ENCODE results near the gene ENG.
"Not testable (repeated sequence)": the region's sequence is repeated elsewhere in the genome, so short reads cannot be mapped to it uniquely, and the experiment has no call there.

Gene ENG

DNA sequence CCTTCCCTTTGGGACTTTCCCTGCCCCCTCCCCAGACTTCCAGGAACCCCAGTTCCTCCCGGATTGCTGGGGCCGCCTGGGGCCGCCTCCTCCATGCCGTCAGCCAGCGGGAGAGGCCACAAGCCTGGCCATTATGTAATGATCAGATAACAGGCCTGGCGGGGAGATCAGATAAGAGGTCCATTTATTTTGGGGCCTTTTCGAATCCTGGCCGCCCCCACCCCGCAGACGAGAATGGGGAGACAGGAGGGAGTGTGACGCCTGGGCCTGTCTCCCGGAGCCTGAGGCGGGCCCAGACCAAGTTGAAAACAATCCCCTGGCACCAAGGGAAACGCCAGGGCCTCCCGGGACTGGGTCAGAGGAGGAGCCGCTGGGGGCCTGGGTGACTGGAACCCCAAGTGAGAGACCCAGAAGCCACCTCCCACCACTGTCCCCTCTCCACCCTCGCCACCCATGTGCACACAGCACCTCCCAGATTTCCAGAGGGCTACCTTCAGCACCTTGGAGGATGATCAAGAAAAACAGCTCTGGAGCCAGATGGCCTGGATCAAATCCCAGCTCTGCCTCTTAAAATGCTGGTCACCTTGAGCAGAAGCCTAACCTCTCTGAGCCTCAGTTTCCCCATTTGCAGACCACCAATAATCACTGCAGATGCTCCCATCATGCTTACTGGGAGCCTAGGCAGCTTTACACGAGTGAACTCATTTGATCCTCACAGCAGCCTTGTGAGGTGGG lies 7.8 kb downstream of the ENG start:
- FAIRE-seq = no peak
- TF ChIP-seq TAF1 (IDR thresholded peaks at IDR 0.05; ENCODE audit: borderline replicate concordance, low read depth, low read length) = no peak
- TF ChIP-seq POLR2A (IDR thresholded peaks at IDR 0.05; ENCODE audit: low read depth, low read length) = no peak
- TF ChIP-seq POLR2AphosphoS5 (IDR thresholded peaks at IDR 0.05; ENCODE audit: low read depth, low read length) = no peak

DNA sequence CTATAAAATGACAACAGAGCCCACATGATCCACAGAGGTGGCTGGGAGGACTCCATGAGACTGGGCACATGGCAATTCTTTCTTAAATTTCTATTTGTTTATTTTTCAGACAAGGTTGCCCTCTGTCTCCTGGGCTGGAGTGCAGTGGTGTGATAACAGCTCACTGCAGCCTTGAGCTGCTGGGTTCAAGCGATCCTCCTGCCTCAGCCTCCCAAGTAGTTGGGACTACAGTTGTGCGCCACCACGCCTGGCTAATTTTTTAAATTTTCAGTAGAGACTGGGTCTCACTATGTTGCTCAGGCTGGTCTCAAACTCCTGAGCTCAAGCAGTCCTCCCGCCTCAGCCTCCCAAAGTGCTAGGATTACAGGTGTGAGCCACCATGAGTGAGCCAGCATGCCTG lies 8.8 kb downstream of the ENG start:
- not testable (repeated sequence) for FAIRE-seq; DNase-seq (ENCODE audit: insufficient read length)

More for the DNA sequence above, 7.8 kb downstream of the ENG start:
- DNase-seq (ENCODE audit: insufficient read length) = no peak

DNA sequence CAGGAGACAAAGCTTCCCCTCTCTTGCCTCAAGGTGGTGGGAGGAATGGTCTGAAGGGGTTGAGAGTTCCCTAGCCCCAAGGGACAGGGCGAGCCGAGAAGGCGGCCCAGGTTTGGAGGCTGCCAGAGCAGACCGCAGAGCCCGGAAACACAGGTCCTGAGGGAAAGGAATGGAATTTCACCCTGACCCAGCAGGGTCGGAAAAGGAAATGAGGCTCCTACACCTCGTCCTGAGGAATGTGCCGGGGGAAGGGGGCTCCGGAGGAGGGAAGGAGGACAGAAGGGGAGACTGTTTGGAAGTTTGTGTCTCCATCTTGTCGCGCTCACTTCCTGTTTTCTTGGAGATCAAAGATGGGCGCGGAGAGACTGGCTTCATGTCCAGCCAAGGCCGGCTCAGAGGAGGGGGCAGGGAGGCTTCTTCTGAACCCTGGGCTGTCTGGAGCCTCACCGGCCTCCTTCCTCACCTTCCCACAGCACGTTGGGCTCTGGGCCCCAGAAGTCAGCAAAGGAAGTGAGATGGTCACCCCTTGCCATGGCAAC lies 9.6 kb downstream of the ENG start:
- no peak for FAIRE-seq
- no peak for DNase-seq (ENCODE audit: insufficient read length)
- no peak for TF ChIP-seq TAF1 (IDR thresholded peaks at IDR 0.05; ENCODE audit: borderline replicate concordance, low read depth, low read length)
- TF ChIP-seq POLR2AphosphoS5 (IDR thresholded peaks at IDR 0.05; ENCODE audit: low read depth, low read length) = no peak
- TF ChIP-seq POLR2A (IDR thresholded peaks at IDR 0.05; ENCODE audit: low read depth, low read length) = no peak

DNA sequence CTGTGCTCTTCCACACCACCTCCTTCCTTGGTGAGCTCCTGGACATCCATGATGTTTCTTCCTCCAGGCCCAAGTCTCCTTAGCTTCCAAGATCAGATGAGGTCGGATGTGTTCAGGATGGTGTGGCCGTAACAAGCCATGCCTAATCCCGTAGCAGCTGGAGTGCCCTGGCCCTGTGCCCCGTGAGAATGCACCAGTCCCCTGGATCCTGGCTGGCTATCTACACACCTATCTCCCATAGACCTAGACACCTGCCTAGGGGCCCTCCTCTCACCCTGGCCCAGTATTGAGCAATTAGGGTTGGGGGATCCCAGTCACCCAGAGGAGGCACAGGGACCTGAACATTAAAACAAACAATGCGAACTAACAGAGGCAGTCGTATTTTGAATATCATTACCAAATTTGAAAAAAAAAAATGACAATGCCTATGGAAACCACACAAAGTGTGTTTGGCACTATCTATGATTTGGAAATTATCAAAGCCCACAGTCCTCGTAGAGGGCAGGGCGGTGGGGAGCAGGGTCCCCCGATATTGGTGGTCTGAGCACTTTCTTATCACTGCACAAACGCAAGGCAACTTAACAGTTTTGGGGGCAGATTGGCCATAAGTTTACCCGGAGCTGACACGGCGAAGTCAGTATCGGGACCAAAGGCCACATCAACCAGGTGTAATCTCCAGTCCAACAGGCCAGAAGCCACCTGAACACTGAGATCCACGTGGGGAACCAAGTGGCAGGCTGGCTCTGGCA lies 13.2 kb downstream of the ENG start:
- FAIRE-seq = no peak
- TF ChIP-seq TAF1 (IDR thresholded peaks at IDR 0.05; ENCODE audit: borderline replicate concordance, low read depth, low read length) (no peak), POLR2A (IDR thresholded peaks at IDR 0.05; ENCODE audit: low read depth, low read length) (no peak), POLR2AphosphoS5 (IDR thresholded peaks at IDR 0.05; ENCODE audit: low read depth, low read length) (no peak)
- DNase-seq (ENCODE audit: insufficient read length) = no peak

DNA sequence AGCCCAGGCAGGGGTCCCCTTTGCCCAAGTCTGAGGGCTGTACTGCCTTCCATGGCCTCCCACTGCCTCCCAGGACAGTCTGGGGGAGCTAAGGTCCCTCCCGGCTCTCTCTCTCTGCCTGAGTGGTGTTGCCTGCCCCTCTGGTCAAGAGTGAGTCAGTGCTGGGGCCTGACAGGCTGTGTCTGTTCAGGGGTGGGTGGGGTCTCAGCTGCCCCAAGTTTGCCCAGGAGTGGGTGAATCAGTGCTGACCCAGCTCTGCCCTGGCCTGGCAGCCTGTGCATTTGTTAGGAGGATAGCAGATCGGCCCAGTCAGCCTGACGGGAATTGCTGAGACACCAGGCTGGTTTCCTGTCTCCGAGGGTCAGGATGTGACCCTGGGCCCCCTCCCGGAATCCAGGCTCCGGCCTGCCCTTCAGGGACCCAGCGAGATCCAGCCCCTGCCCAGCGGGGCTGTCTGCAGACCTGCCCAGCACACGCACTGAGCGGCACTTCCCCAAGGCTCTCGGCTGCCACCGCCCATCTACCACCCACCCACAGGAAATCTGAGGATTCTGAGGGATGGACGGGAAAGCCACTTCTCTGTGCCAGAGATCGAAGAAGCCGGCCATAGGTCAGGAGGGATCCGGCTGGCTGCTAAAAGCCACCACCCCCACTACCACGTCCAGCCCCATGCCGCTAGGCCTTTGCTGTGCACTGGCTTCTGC lies 15.9 kb downstream of the ENG start:
- no peak for TF ChIP-seq TAF1 (IDR thresholded peaks at IDR 0.05; ENCODE audit: borderline replicate concordance, low read depth, low read length)
- TF ChIP-seq POLR2A (IDR thresholded peaks at IDR 0.05; ENCODE audit: low read depth, low read length) = no peak
- no peak for TF ChIP-seq POLR2AphosphoS5 (IDR thresholded peaks at IDR 0.05; ENCODE audit: low read depth, low read length)
- FAIRE-seq = no peak
- DNase-seq (ENCODE audit: insufficient read length) = no peak

DNA sequence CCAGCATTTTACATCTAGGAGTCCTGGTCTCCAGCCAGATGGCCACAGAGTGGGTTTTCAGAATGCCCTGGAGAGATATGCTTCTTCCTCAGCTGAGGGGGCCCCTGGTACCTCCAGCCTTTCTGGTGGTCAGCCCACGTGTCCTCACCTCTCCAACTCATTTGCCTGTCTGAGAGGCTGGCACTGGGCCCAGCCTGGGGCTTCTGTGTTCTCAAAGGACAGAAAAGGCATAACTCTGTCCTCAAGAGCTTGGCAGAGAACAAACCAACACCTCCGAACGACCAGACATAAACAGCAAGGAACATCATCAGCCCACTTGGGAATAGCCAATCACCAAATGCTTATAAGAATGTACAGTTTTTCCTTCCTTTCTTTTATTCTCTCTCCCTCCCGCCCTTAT lies 17.1 kb downstream of the ENG start:
- TF ChIP-seq POLR2A (IDR thresholded peaks at IDR 0.05; ENCODE audit: low read depth, low read length) (no peak), TAF1 (IDR thresholded peaks at IDR 0.05; ENCODE audit: borderline replicate concordance, low read depth, low read length) (no peak), POLR2AphosphoS5 (IDR thresholded peaks at IDR 0.05; ENCODE audit: low read depth, low read length) (no peak)
- FAIRE-seq = no peak
- no peak for DNase-seq (ENCODE audit: insufficient read length)

DNA sequence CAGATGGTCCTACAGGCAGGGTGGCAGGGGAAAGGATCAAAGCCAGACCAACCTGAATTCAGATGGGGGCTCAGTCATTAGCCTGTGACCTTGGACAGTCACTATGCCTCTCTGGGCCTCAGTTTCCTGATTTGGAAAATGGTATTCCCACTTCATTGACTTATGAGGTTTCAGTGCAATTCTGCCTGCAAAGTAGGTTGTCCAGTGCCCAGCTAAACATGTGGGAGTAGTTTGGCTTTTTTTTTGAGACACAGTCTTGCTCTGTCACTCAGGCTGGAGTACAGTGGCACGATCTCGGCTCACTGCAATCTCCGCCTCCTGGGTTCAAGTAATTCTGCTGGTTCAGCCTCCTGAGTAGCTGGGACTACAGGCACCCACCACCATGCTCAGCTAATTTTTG lies 17.9 kb downstream of the ENG start:
- not testable (repeated sequence) for FAIRE-seq; DNase-seq (ENCODE audit: insufficient read length)

DNA sequence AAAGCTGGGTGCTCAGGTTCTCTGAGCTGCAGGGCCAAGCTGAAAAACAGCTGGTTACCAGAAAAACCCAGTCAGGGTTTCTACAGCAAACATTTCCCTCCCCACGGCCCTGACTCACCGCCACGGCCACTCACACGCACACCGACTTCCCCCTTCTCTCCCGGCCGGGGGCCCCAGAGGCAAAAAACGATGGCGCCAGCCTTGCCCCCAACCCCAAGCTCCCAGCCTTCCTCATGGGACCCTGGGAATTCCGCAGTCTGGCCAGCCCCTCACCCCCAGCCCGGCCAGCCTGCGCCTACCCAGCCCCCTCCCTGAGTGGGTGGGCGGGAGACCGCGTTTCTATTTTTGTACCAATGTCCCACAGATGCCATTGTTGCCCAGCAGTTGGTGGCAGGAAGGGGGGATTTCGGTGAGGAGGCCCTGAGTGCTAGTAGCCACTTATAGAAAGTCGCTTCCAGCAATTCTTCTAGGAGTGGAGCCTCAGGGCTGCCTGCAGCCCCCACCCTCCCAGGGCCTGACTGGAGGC lies 18.4 kb downstream of the ENG start:
- FAIRE-seq = no peak
- no peak for TF ChIP-seq TAF1 (IDR thresholded peaks at IDR 0.05; ENCODE audit: borderline replicate concordance, low read depth, low read length)
- TF ChIP-seq POLR2AphosphoS5 (IDR thresholded peaks at IDR 0.05; ENCODE audit: low read depth, low read length) = no peak
- TF ChIP-seq POLR2A (IDR thresholded peaks at IDR 0.05; ENCODE audit: low read depth, low read length) = no peak
- DNase-seq (ENCODE audit: insufficient read length) = no peak

DNA sequence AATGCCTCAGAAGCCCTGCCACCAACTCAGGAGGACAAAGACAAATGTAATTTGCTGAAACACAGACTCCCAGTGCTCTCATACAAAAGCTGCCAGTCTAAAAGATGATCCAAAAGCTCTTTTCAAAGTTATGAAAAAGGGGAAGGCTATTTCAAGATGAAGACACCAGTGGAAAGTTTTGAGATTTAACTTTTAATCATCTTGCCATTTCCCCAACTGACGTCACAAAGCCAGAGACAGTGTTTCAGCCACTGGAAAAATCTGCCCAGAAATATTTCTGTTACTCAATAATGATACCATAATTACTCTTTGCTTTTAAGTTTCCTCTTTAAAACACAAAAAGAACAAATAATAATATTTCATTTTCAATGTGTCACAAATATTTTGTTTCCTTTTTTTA lies 20.9 kb downstream of the ENG start:
- no peak for FAIRE-seq
- DNase-seq (ENCODE audit: insufficient read length) = no peak
- TF ChIP-seq POLR2A (IDR thresholded peaks at IDR 0.05; ENCODE audit: low read depth, low read length) = no peak
- TF ChIP-seq POLR2AphosphoS5 (IDR thresholded peaks at IDR 0.05; ENCODE audit: low read depth, low read length) = no peak
- no peak for TF ChIP-seq TAF1 (IDR thresholded peaks at IDR 0.05; ENCODE audit: borderline replicate concordance, low read depth, low read length)

DNA sequence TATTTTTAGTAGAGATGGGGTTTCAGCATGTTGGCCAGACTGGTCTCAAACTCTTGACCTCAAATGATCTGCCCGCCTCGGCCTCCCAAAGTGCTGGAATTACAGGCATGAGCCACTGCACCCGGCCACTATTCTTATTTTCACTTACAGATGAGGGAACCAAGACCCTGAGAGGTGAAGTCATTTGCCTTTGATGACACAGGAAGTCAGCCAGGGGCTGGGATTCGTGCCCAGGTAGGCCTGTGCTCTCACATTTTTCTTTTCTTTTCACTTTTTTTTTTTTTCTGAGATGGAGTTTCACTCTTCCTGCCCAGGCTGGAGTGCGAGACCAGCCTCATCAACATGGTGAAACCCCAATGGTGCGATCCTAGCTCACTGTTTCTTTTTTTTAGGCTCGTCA lies 22.2 kb downstream of the ENG start:
- DNase-seq (ENCODE audit: insufficient read length) (no peak), FAIRE-seq (no peak)
- TF ChIP-seq POLR2A (IDR thresholded peaks at IDR 0.05; ENCODE audit: low read depth, low read length) (no peak), POLR2AphosphoS5 (IDR thresholded peaks at IDR 0.05; ENCODE audit: low read depth, low read length) (no peak), TAF1 (IDR thresholded peaks at IDR 0.05; ENCODE audit: borderline replicate concordance, low read depth, low read length) (no peak)

DNA sequence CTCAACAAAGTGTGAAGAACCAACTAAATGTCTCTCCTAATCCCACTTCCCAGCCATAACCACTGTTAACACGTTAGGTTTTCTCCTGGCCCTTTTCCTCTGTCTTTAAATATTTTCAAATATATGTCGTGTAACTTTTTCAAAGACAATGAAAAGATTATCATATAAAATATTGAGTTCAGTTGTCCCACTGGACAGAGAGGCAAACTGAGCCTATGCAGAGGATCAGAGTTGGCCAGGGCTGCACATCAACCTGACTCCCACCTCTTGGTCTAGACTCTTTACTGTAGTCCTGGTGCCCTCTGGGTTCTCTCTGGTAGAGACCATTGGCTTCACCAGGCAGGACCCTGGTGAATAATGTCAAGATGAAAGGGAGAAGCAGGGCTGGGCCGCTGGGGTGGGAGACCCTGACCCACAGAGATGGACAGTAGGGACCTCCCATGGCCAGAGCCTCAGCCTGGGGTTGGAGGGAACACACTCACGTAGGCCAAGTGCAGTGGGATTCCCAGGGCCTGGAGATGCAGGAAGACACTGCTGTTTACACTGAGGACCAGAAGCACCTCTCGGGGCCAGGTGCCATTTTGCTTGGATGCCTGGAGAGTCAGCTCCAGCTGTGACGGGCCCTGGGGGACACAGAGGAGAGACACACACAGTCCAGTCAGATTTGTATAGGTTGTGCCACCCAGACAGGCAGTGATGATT lies 25.1 kb downstream of the ENG start:
- no peak for DNase-seq (ENCODE audit: insufficient read length)
- FAIRE-seq = no peak
- no peak for TF ChIP-seq POLR2AphosphoS5 (IDR thresholded peaks at IDR 0.05; ENCODE audit: low read depth, low read length)
- TF ChIP-seq POLR2A (IDR thresholded peaks at IDR 0.05; ENCODE audit: low read depth, low read length) = no peak
- TF ChIP-seq TAF1 (IDR thresholded peaks at IDR 0.05; ENCODE audit: borderline replicate concordance, low read depth, low read length) = no peak
